H9 (cell line): ENCODE data around the gene TOGARAM1. TPM values are rescaled to one million over a fixed set of nuclear protein-coding genes. Genes with fewer than 3 reads are reported as not detected.

Experiments used
- DNase-seq: peaks from one replicate; pipeline ENCODE4 v3.0.0-alpha.2; 2017
- H2AFZ ChIP-seq: one replicate; pipeline ENCODE4 v1.6.1; 2013; ENCODE audit warnings: mild to moderate bottlenecking, low read length, control low read depth, moderate library complexity
- H2AK5ac ChIP-seq: 2 replicates; pipeline ENCODE4 v1.6.1; 2013; ENCODE audit warnings: low read length, control low read depth, mixed read lengths; ENCODE audit not compliant: insufficient read length
- H2BK120ac ChIP-seq: one replicate; pipeline ENCODE4 v1.6.1; 2013; ENCODE audit warnings: low read depth, mild to moderate bottlenecking, low read length, control low read depth, inconsistent platforms; ENCODE audit not compliant: poor library complexity, severe bottlenecking
- H2BK12ac ChIP-seq: 2 replicates; pipeline ENCODE4 v1.6.1; 2013; ENCODE audit warnings: low read length, control low read depth, mixed read lengths, low read depth; ENCODE audit not compliant: insufficient read length
- H2BK15ac ChIP-seq: 2 replicates; pipeline ENCODE4 v1.6.1; 2013; ENCODE audit warnings: low read depth, low read length, control low read depth
- H2BK20ac ChIP-seq: one replicate; pipeline ENCODE4 v1.6.1; 2013; ENCODE audit warnings: low read depth, mild to moderate bottlenecking, low read length, control low read depth, inconsistent platforms; ENCODE audit not compliant: poor library complexity, severe bottlenecking
- H2BK5ac ChIP-seq: 2 replicates; pipeline ENCODE4 v1.6.1; 2013; ENCODE audit warnings: low read length, control low read depth, mixed read lengths; ENCODE audit not compliant: insufficient read length
- H3K14ac ChIP-seq: 2 replicates; pipeline ENCODE4 v1.6.1; 2013; ENCODE audit warnings: low read length, control low read depth; ENCODE audit not compliant: insufficient read depth
- H3K18ac ChIP-seq: 2 replicates; pipeline ENCODE4 v1.6.1; 2013; ENCODE audit warnings: low read depth, mild to moderate bottlenecking, mixed read lengths, low read length, control low read depth; ENCODE audit not compliant: insufficient read length
- H3K23ac ChIP-seq: 2 replicates; pipeline ENCODE4 v1.6.1; 2013; ENCODE audit warnings: low read length, control low read depth, mixed read lengths, low read depth; ENCODE audit not compliant: insufficient read length
- H3K23me2 ChIP-seq: 2 replicates; pipeline ENCODE4 v1.6.1; 2013; ENCODE audit warnings: low read depth, mild to moderate bottlenecking, mixed read lengths, low read length, control low read depth; ENCODE audit not compliant: insufficient read length, poor library complexity, severe bottlenecking
- H3K27ac ChIP-seq: 2 replicates; pipeline ENCODE4 v1.5.1; 2013; ENCODE audit warnings: low read length, control low read depth, mixed read lengths, low read depth; ENCODE audit not compliant: insufficient read length
- H3K27me3 ChIP-seq: 2 replicates; pipeline ENCODE4 v1.6.1; 2013; ENCODE audit warnings: low read length, control low read depth, inconsistent platforms; ENCODE audit not compliant: insufficient read depth
- H3K4ac ChIP-seq: 2 replicates; pipeline ENCODE4 v1.6.1; 2013; ENCODE audit warnings: low read depth, mild to moderate bottlenecking, control low read depth, inconsistent platforms, low read length, moderate library complexity
- H3K4me1 ChIP-seq: 2 replicates; pipeline ENCODE4 v1.6.1; 2013; ENCODE audit warnings: low read length, control low read depth, inconsistent platforms; ENCODE audit not compliant: insufficient read depth
- H3K4me2 ChIP-seq: 2 replicates; pipeline ENCODE4 v1.6.1; 2013; ENCODE audit warnings: low read length, control low read depth, mixed read lengths; ENCODE audit not compliant: insufficient read length, insufficient read depth
- H3K56ac ChIP-seq: 2 replicates; pipeline ENCODE4 v1.6.1; 2013; ENCODE audit warnings: low read depth, mild to moderate bottlenecking, mixed read lengths, low read length, control low read depth; ENCODE audit not compliant: insufficient read length
- H3K79me1 ChIP-seq: 2 replicates; pipeline ENCODE4 v1.6.1; 2013; ENCODE audit warnings: low read depth, mild to moderate bottlenecking, moderate library complexity, low read length, control low read depth, inconsistent platforms; ENCODE audit not compliant: insufficient read depth, poor library complexity, severe bottlenecking
- H3K79me2 ChIP-seq: 2 replicates; pipeline ENCODE4 v1.6.1; 2013; ENCODE audit warnings: low read length, control low read depth, inconsistent platforms; ENCODE audit not compliant: insufficient read depth
- H3K9ac ChIP-seq: 2 replicates; pipeline ENCODE4 v1.6.1; 2013; ENCODE audit warnings: low read length, control low read depth, mixed read lengths; ENCODE audit not compliant: insufficient read length; ENCODE audit errors: extremely low read depth
- H3K9me3 ChIP-seq: one replicate; pipeline ENCODE4 v1.6.1; 2013; ENCODE audit warnings: low read depth, low read length, inconsistent platforms; ENCODE audit not compliant: control insufficient read depth
- H3T11ph ChIP-seq: one replicate; pipeline ENCODE4 v1.6.1; 2013; ENCODE audit warnings: mild to moderate bottlenecking, low read length, control low read depth, inconsistent platforms
- H4K20me1 ChIP-seq: one replicate; pipeline ENCODE4 v1.6.1; 2013; ENCODE audit not compliant: control insufficient read depth, insufficient read length, insufficient read depth
- H4K5ac ChIP-seq: 2 replicates; pipeline ENCODE4 v1.6.1; 2013; ENCODE audit warnings: low read depth, mild to moderate bottlenecking, mixed read lengths, low read length, control low read depth; ENCODE audit not compliant: insufficient read length
- H4K8ac ChIP-seq: replicated peaks from 2 replicates; pipeline ENCODE4 v1.6.1; 2013; ENCODE audit warnings: low read length, control low read depth, mixed read lengths, low read depth; ENCODE audit not compliant: insufficient read length
- H4K91ac ChIP-seq: 2 replicates; pipeline ENCODE4 v1.6.1; 2013; ENCODE audit warnings: low read depth, mild to moderate bottlenecking, moderate library complexity, mixed read lengths, low read length, control low read depth; ENCODE audit not compliant: insufficient read length
- H3K27ac Mint-ChIP-seq, 3 experiments: 2 replicates in 2 of 3; 3 replicates in 1 of 3; pipeline ENCODE4 v1.8.0; 2020 to 2021; ENCODE audit warnings: mixed read lengths in 3 of 3, mild to moderate bottlenecking in 1 of 3, moderate library complexity in 1 of 3
- H3K27me3 Mint-ChIP-seq: 2 replicates; pipeline ENCODE4 v1.8.0; 2021; ENCODE audit warnings: low read depth, mild to moderate bottlenecking, moderate library complexity, mixed read lengths
- H3K36me3 Mint-ChIP-seq, 3 experiments: 2 replicates in 2 of 3; 3 replicates in 1 of 3; pipeline ENCODE4 v1.8.0; 2020 to 2021; ENCODE audit warnings: low read depth in 3 of 3, mixed read lengths in 3 of 3; ENCODE audit not compliant: insufficient read depth in 1 of 3
- H3K4me1 Mint-ChIP-seq, 2 experiments: 2 replicates each; pipeline ENCODE4 v1.8.0; 2020; ENCODE audit warnings: mixed read lengths in 2 of 2
- H3K4me3 Mint-ChIP-seq, 2 experiments: 2 replicates in 1 of 2; 3 replicates in 1 of 2; pipeline ENCODE4 v1.8.0; 2020 to 2021; ENCODE audit warnings: mild to moderate bottlenecking in 2 of 2, mixed read lengths in 2 of 2, moderate library complexity in 1 of 2
- H3K9me3 Mint-ChIP-seq, 2 experiments: 2 replicates in 1 of 2; 3 replicates in 1 of 2; pipeline ENCODE4 v1.8.0; 2020; ENCODE audit warnings: mild to moderate bottlenecking in 2 of 2, mixed read lengths in 2 of 2, moderate library complexity in 1 of 2
- WGBS: extraction: QIAGEN DNeasy Blood & Tissue Kit; methylation state at CpG from one replicate; pipeline ENCODE4 v1.1.7; 2013; ENCODE audit warnings: missing lambda C conversion rate, low lambda C conversion rate, mixed read lengths; ENCODE audit not compliant: insufficient read length; ENCODE audit errors: extremely low coverage; 5-methylcytosine and 5-hydroxymethylcytosine counted together
- total RNA-seq: library from RNA; stranded (reverse); gene quantifications from 2 replicates; pipeline ENCODE4 v1.2.1, GENCODE V29; 2021
- TF ChIP-seq, protein P1 (sequence below): fragments of 200-600 bp; sonication (generic); conservative IDR thresholded peaks from 3 replicates; pipeline ENCODE4 v1.8.0; 2021; ENCODE audit warnings: antibody characterized with exemption, mild to moderate bottlenecking

TOGARAM1 gene
- total RNA-seq, 1 experiment from 2014 or later = 11.4 TPM

DNA sequence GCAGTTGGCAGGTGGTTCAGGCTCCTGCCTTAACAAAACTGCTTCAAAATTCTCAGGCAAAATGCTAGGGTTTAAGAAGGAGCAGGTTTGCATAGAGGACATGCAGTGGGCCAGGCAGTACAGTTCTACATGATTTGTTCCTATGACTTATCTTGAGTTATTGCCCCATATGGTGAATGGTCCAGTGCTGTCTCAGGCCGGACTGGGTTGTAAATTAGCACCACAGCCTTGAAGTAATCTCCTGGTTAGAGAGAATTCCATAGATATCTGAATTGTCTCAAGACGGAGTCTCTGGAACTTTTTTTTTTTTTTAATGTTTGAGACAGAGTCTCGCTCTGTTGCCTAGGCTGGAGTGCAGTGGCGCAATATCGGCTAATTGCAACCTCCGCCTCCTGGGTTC lies 110.1 kb downstream of the TOGARAM1 start:
- no peak overlapping the region for H3K9ac ChIP-seq
- no peaks in the 10 kb centered on the region for H4K20me1 ChIP-seq
- H3K79me2 ChIP-seq = no peaks in the 10 kb centered on the region
- Mint-ChIP-seq H3K36me3 (peaks cover 2 to 9% (median 5%) of the 10 kb centered on the region in 3 experiments; a peak in 5 of 7 replicates), H3K27ac (no peak overlapping the region; a peak in 1 of 7 replicates), H3K4me1 (peaks cover 5 to 9% of the 10 kb centered on the region in 2 experiments; a peak in 3 of 4 replicates), H3K9me3 (no peaks in the 10 kb centered on the region), H3K4me3 (no peak overlapping the region), H3K27me3 (no peaks in the 10 kb centered on the region)
- no peak overlapping the region for H3K14ac ChIP-seq
- H3K23me2 ChIP-seq = no peaks in the 10 kb centered on the region
- H2BK120ac ChIP-seq = no peak overlapping the region
- H3K4me2 ChIP-seq = no peak overlapping the region
- no peak overlapping the region for H4K91ac ChIP-seq
- H2BK5ac ChIP-seq = no peak overlapping the region
- no peak overlapping the region for H3K18ac ChIP-seq
- H3K79me1 ChIP-seq = no peaks in the 10 kb centered on the region
- H3T11ph ChIP-seq = no peak overlapping the region
- no peak overlapping the region for H3K4ac ChIP-seq
- TF ChIP-seq, protein P1, sequence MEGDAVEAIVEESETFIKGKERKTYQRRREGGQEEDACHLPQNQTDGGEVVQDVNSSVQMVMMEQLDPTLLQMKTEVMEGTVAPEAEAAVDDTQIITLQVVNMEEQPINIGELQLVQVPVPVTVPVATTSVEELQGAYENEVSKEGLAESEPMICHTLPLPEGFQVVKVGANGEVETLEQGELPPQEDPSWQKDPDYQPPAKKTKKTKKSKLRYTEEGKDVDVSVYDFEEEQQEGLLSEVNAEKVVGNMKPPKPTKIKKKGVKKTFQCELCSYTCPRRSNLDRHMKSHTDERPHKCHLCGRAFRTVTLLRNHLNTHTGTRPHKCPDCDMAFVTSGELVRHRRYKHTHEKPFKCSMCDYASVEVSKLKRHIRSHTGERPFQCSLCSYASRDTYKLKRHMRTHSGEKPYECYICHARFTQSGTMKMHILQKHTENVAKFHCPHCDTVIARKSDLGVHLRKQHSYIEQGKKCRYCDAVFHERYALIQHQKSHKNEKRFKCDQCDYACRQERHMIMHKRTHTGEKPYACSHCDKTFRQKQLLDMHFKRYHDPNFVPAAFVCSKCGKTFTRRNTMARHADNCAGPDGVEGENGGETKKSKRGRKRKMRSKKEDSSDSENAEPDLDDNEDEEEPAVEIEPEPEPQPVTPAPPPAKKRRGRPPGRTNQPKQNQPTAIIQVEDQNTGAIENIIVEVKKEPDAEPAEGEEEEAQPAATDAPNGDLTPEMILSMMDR = no peak
- H2BK12ac ChIP-seq = no peak overlapping the region
- no peak overlapping the region for H3K56ac ChIP-seq
- DNase-seq = no peak
- H3K27ac ChIP-seq = no peak overlapping the region
- no peak overlapping the region for H2BK20ac ChIP-seq
- no CpG with 5 or more reads among the region's 6 CpGs for WGBS
- no peaks in the 10 kb centered on the region for H3K9me3 ChIP-seq
- H2AK5ac ChIP-seq = no peak overlapping the region
- H4K5ac ChIP-seq = no peak overlapping the region
- H3K23ac ChIP-seq = no peak overlapping the region
- H2BK15ac ChIP-seq = no peak overlapping the region
- no peak overlapping the region for H2AFZ ChIP-seq
- no peaks in the 10 kb centered on the region for H3K27me3 ChIP-seq
- no peak overlapping the region for H4K8ac ChIP-seq
- no peaks in the 10 kb centered on the region for H3K4me1 ChIP-seq
